Nephron (organoid): ENCODE data around the gene ICOS.

Experiments
- H3K27ac Mint-ChIP-seq, 3 experiments: 2 replicates each; pipeline ENCODE4 v1.8.0; 2020; ENCODE audit warnings: mixed read lengths in 3 of 3, mild to moderate bottlenecking in 2 of 3, moderate library complexity in 1 of 3
- H3K27me3 Mint-ChIP-seq: 2 replicates; pipeline ENCODE4 v1.8.0; 2021; ENCODE audit warnings: low read depth, mild to moderate bottlenecking, moderate library complexity, mixed read lengths
- H3K36me3 Mint-ChIP-seq: 2 replicates; pipeline ENCODE4 v1.8.0; 2020; ENCODE audit warnings: low read depth, mixed read lengths
- H3K4me1 Mint-ChIP-seq: 2 replicates; pipeline ENCODE4 v1.8.0; 2020; ENCODE audit warnings: mixed read lengths
- H3K4me3 Mint-ChIP-seq, 3 experiments: 2 replicates each; pipeline ENCODE4 v1.8.0; 2020; ENCODE audit warnings: mild to moderate bottlenecking in 3 of 3, mixed read lengths in 3 of 3, moderate library complexity in 2 of 3
- H3K9me3 Mint-ChIP-seq: 2 replicates; pipeline ENCODE4 v1.8.0; 2020; ENCODE audit warnings: mixed read lengths
- CTCF ChIP-seq, 3 experiments: fragments of 200-600 bp; sonication (generic); IDR thresholded peaks; one replicate each; pipeline ENCODE4 v1.5.0; 2021; ENCODE audit warnings: antibody characterized with exemption in 3 of 3; ENCODE audit not compliant: unreplicated experiment in 3 of 3

Gene ICOS

DNA sequence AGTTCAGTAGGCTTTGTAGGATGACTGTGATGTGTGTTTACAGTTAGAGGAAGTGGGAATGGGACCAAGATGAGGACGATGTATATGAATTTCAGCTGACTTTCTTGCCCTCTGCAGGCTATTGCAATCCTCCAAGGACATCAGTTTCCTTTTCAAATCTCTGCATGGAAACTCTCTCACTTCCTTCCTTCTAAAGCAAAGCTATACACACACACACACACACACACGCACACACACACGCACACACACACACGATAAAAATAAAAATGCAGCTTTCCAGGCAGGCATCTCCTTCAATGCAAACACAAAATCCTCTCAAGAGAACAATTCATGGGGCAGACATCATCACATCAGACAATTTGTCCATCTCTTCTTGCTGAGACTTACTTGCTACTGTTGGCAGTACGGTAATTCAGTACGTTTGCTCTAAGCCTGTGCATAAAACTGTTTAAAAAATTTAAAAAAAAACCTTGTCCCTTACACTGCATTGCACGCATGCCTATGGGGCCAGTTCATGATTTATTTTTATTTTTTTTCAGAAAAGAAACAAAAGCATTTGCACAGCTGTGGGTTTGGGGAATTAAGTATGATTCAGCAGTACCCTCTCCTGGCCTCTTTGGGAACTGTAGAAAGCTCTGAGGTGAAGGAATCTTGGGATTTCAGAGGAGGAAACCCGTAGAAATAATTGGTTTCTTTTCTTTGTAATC, 27.1 kb upstream of the ICOS start:
- H3K27ac Mint-ChIP-seq, result peak overlapping the region; percentile 54 to 90 (median 57)
- TF ChIP-seq CTCF (IDR thresholded peaks at IDR 0.05; ENCODE audit: unreplicated experiment in 3 of 3), result peak; percentile 76 to 80 (median 79)
- H3K9me3 Mint-ChIP-seq, result peaks cover 6% of the 10 kb centered on the region
- peak overlapping the region; percentile 14 to 60 (median 59) for H3K4me3 Mint-ChIP-seq
- H3K4me1 Mint-ChIP-seq, result peaks cover 13% of the 10 kb centered on the region
- no peaks in the 10 kb centered on the region for H3K27me3 Mint-ChIP-seq
- H3K36me3 Mint-ChIP-seq, result no peaks in the 10 kb centered on the region

DNA sequence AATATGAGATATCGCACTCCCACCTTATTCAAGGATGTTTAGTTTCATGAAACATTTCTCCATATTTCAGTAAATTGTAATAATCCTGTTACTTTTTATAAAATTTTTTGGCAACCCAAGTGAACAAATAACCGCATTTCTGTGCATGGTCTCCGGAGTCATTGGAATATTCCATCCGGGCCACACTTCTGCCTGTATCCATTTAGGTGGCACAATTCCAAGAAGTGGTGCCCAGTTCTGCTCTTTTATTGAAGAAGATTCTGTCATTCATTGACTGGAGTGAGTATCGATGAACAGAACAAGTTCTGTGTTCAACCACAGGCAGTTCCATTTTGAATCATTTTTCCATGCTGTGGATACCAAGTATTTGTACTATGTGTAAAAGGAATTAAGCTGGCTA, 26.6 kb upstream of the ICOS start:
- Mint-ChIP-seq H3K27me3 (no peaks in the 10 kb centered on the region), H3K4me3 (no peak overlapping the region), H3K36me3 (no peaks in the 10 kb centered on the region), H3K4me1 (peaks cover 19% of the 10 kb centered on the region), H3K27ac (no peak overlapping the region), H3K9me3 (peaks cover 1% of the 10 kb centered on the region)
- peak in 2 of 3 experiments; percentile 2 to 3 for TF ChIP-seq CTCF (IDR thresholded peaks at IDR 0.05; ENCODE audit: unreplicated experiment in 3 of 3)

DNA sequence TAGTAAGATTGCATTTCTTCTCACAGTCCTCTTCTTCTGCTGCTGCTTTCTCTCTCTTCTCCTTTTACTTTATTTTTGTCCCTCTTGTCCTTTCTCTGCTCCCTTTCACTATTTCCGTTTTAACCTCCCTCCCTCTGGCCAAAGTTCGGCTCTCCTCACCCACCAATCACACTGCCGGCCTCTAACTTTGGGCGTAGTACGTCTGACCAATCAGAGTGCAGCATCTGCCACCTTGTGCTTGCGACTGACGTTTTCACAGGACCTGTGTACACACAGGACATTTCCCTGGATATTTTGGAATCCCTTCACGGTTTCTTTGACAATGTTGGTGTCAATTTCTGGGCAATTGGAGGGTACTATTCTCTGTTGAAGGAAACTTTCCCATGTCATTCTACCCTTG, 22.6 kb upstream of the ICOS start:
- H3K36me3 Mint-ChIP-seq, result no peaks in the 10 kb centered on the region
- no peaks in the 10 kb centered on the region for H3K9me3 Mint-ChIP-seq
- TF ChIP-seq CTCF (IDR thresholded peaks at IDR 0.05; ENCODE audit: unreplicated experiment in 3 of 3), result no peak

GRCh38 chr2:203914546-203915182, 21.9 kb upstream of the ICOS start:
- peaks cover 3% of the 10 kb centered on the region for H3K27me3 Mint-ChIP-seq
- H3K27ac Mint-ChIP-seq, result no peak overlapping the region
- no peak for TF ChIP-seq CTCF (IDR thresholded peaks at IDR 0.05; ENCODE audit: unreplicated experiment in 3 of 3)
- H3K4me1 Mint-ChIP-seq, result peaks cover 28% of the 10 kb centered on the region
- no peak overlapping the region for H3K4me3 Mint-ChIP-seq
- no peaks in the 10 kb centered on the region for H3K9me3 Mint-ChIP-seq
- no peaks in the 10 kb centered on the region for H3K36me3 Mint-ChIP-seq

More for the DNA sequence above, 22.6 kb upstream of the ICOS start:
- no peak overlapping the region for H3K4me3 Mint-ChIP-seq
- peaks cover 3% of the 10 kb centered on the region for H3K27me3 Mint-ChIP-seq
- H3K4me1 Mint-ChIP-seq, result peaks cover 35% of the 10 kb centered on the region
- H3K27ac Mint-ChIP-seq, result no peak overlapping the region

DNA sequence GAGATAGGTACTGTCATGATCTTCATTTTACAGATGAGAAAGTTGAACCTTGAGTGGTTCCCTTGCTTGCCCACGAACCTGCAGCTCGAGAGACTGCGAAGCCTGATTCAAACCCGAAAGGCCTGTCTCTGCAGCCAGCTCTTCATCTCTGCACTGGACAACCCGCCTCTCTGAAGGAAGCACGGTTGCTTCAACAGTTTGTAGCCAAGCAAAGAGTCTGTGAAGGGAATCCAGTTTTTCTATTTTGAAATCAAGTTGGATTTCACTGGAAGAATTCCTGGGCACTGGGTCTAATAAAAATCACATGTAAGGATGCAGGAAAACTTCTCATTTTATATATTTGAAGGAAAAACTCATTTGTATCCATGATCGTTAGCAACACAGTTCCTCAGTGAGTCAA, 21.3 kb upstream of the ICOS start:
- peaks cover 28% of the 10 kb centered on the region for H3K4me1 Mint-ChIP-seq
- no peak for TF ChIP-seq CTCF (IDR thresholded peaks at IDR 0.05; ENCODE audit: unreplicated experiment in 3 of 3)
- no peak overlapping the region for H3K4me3 Mint-ChIP-seq
- H3K27ac Mint-ChIP-seq, result no peak overlapping the region
- no peaks in the 10 kb centered on the region for H3K9me3 Mint-ChIP-seq
- H3K27me3 Mint-ChIP-seq, result peaks cover 3% of the 10 kb centered on the region
- H3K36me3 Mint-ChIP-seq, result no peaks in the 10 kb centered on the region

DNA sequence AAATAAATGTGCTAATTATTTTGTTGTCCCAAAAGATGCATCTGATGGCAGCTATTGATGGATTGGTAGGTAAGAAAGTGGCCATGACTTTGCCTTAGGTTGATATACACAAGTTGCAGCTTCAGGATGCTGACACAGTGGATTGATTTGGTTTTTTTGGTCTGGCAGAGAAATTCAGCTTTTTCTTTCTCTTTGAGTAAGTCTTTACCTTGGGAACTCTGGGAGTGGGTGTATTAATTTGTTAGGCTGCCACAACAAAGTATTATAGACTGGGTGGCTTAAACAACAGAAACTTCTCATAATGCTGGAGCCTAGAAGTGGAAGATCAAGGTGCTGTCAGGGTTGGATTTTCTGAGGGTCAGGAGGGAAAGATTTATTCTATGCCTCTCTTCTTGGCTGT, 19.8 kb upstream of the ICOS start:
- no peak for TF ChIP-seq CTCF (IDR thresholded peaks at IDR 0.05; ENCODE audit: unreplicated experiment in 3 of 3)
- no peak overlapping the region for H3K27ac Mint-ChIP-seq
- H3K9me3 Mint-ChIP-seq, result no peaks in the 10 kb centered on the region
- H3K4me1 Mint-ChIP-seq, result peaks cover 28% of the 10 kb centered on the region
- H3K36me3 Mint-ChIP-seq, result no peaks in the 10 kb centered on the region
- H3K27me3 Mint-ChIP-seq, result peaks cover 3% of the 10 kb centered on the region
- no peak overlapping the region for H3K4me3 Mint-ChIP-seq
